Measurements from ENCODE around the gene AFF3. TPM values are rescaled to one million over a fixed set of nuclear protein-coding genes. Genes with fewer than 3 reads are reported as not detected.

AFF3 gene
- total and polyA plus RNA-seq, 4 donors: 4.2 to 90.9 (median 14.6) TPM

DNA sequence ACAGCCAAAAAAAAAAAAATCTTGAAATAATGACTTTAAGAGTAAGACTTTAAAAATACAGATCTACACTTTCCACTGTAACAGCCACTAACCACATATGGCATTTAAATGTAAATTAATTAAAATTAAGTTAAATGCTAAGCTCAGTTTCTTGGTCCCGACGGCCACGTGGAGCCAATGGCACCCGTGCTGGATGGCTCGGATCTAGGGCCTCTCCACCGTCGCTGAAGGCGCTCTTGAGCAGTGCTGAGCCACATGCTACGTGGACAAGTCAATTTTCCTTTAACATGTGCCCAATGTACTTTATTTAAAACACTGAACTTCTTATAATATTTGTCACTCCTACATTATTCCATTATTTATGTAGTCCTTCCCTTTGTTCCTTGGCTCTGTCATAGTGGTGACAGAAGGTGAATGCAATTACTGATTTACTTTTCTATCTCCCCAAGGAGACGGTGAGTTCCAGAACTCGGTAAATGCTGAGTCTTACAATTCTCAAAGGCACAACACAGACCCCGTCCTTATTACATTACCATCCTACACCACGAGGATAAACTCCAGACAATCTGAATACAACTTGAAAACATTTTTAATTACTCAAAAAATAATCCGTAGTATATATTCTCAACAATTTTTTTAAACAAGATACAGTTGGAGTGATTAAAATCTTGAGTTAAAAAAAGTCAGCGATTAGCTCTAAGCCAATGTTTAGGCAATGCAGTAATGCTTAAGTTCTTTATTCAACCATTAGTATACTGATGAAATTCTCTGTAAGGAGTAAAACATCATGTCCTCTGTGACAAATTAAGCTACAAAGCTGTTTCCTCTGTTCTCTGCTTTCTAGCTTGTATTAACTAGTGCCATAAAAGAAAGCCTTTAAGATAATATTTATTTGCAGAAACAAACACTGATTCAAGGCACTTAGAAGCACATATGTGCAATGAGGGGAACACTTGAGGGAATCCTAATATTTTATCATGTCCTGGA lies 95.1 kb downstream of the AFF3 start:
- DNase-seq (peak in 1 of 3 donors; percentile 41), ATAC-seq (ENCODE audit: insufficient read depth, low FRiP score) (no peak)
- 92% methylated on average over 15 of the region's 15 CpGs for WGBS, 2 donors
- H3K9me3 ChIP-seq (ENCODE audit: control insufficient read depth in 4 of 4, insufficient read depth in 3 of 4, low read length in 3 of 4): no peaks in the 10 kb centered on the region
- H3K4me3 ChIP-seq: no peak overlapping the region
- peaks cover 3 to 13% (median 7%) of the 10 kb centered on the region in 5 donors for H3K4me1 ChIP-seq (ENCODE audit: control insufficient read depth in 5 of 5, insufficient read depth in 5 of 5, low read length in 5 of 5)
- no peak overlapping the region for H3K9ac ChIP-seq (ENCODE audit: insufficient read depth in 1 of 2, low read length in 2 of 2)
- no peak overlapping the region for H3K27ac ChIP-seq (ENCODE audit: low read depth in 1 of 2, low read length in 1 of 2)
- TF ChIP-seq, protein P1, sequence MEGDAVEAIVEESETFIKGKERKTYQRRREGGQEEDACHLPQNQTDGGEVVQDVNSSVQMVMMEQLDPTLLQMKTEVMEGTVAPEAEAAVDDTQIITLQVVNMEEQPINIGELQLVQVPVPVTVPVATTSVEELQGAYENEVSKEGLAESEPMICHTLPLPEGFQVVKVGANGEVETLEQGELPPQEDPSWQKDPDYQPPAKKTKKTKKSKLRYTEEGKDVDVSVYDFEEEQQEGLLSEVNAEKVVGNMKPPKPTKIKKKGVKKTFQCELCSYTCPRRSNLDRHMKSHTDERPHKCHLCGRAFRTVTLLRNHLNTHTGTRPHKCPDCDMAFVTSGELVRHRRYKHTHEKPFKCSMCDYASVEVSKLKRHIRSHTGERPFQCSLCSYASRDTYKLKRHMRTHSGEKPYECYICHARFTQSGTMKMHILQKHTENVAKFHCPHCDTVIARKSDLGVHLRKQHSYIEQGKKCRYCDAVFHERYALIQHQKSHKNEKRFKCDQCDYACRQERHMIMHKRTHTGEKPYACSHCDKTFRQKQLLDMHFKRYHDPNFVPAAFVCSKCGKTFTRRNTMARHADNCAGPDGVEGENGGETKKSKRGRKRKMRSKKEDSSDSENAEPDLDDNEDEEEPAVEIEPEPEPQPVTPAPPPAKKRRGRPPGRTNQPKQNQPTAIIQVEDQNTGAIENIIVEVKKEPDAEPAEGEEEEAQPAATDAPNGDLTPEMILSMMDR (IDR thresholded peaks at IDR 0.05; ENCODE audit: control extremely low read depth, extremely low read depth): no peak
- peaks cover 0 to 6% (median 1%) of the 10 kb centered on the region in 4 donors for H3K36me3 ChIP-seq (ENCODE audit: control insufficient read depth in 4 of 4, insufficient read depth in 4 of 4, low read length in 4 of 4)
- H3K27me3 ChIP-seq (ENCODE audit: control insufficient read depth in 3 of 3, insufficient read depth in 3 of 3, low read length in 2 of 3): no peaks in the 10 kb centered on the region

DNA sequence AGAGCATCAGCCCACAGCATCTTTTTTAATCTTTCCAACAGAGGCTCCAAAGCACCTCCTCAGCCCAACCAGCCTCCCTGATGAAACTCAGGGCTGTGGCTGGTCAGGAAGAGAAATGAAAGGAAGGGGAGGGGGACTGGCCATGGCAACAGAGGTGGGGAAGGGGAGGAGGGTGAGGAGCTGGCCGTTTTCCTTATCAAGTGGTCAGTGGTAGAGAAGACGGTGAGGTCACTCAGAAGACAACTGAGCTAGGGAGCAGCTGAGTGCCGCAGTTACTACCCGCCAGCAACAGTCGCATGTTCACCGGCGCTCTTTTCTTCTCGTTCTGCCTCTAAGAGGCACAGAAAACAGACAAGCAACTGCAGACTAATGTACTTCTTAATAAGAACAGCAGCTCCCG lies 97.4 kb downstream of the AFF3 start:
- Histone ChIP-seq H3K4me3 (no peak overlapping the region), H3K4me1 (ENCODE audit: control insufficient read depth in 5 of 5, insufficient read depth in 5 of 5, low read length in 5 of 5) (peaks cover 2 to 20% (median 7%) of the 10 kb centered on the region in 5 donors), H3K27me3 (ENCODE audit: control insufficient read depth in 3 of 3, insufficient read depth in 3 of 3, low read length in 2 of 3) (no peaks in the 10 kb centered on the region), H3K27ac (ENCODE audit: low read depth in 1 of 2, low read length in 1 of 2) (no peak overlapping the region), H3K36me3 (ENCODE audit: control insufficient read depth in 4 of 4, insufficient read depth in 4 of 4, low read length in 4 of 4) (peaks cover 0 to 1% (median 0%) of the 10 kb centered on the region in 4 donors), H3K9me3 (ENCODE audit: control insufficient read depth in 4 of 4, insufficient read depth in 3 of 4, low read length in 3 of 4) (no peaks in the 10 kb centered on the region), H3K9ac (ENCODE audit: insufficient read depth in 1 of 2, low read length in 2 of 2) (no peak overlapping the region)
- TF ChIP-seq, protein P1 (IDR thresholded peaks at IDR 0.05; ENCODE audit: control extremely low read depth, extremely low read depth): no peak
- ATAC-seq (ENCODE audit: insufficient read depth, low FRiP score): no peak
- no peak for DNase-seq
- WGBS, 2 donors: 88 to 91% methylated on average over 9 of the region's 9 CpGs

DNA sequence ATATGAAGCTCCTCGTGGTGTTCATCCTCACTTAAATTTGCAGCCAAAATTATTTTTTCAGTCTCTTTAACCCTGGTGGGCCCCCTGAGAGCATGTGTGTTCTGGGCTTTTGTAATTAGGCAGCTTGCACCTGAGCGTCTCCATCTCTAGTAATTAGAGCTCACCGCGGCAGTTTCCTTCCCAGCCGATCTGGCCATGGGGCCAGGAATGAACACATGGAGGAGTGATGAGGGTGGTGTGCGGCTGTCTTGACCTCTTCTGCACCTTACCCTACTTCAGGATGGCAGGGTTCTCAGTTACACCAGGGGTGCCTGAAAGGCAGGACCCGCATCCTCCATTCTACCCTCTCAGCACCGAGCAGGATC lies 98.5 kb downstream of the AFF3 start:
- Histone ChIP-seq H3K9ac (ENCODE audit: insufficient read depth in 1 of 2, low read length in 2 of 2) (no peak overlapping the region), H3K27me3 (ENCODE audit: control insufficient read depth in 3 of 3, insufficient read depth in 3 of 3, low read length in 2 of 3) (no peaks in the 10 kb centered on the region), H3K4me3 (no peak overlapping the region), H3K9me3 (ENCODE audit: control insufficient read depth in 4 of 4, insufficient read depth in 3 of 4, low read length in 3 of 4) (no peaks in the 10 kb centered on the region), H3K27ac (ENCODE audit: low read depth in 1 of 2, low read length in 1 of 2) (no peak overlapping the region), H3K4me1 (ENCODE audit: control insufficient read depth in 5 of 5, insufficient read depth in 5 of 5, low read length in 5 of 5) (peaks cover 2 to 20% (median 7%) of the 10 kb centered on the region in 5 donors), H3K36me3 (ENCODE audit: control insufficient read depth in 4 of 4, insufficient read depth in 4 of 4, low read length in 4 of 4) (peaks cover 0 to 1% (median 0%) of the 10 kb centered on the region in 4 donors)
- no peak for ATAC-seq (ENCODE audit: insufficient read depth, low FRiP score)
- WGBS, 2 donors: 93 to 95% methylated on average over 8 of the region's 8 CpGs
- TF ChIP-seq, protein P1 (IDR thresholded peaks at IDR 0.05; ENCODE audit: control extremely low read depth, extremely low read depth): no peak
- DNase-seq: no peak

Measured in lung (tissue), 12 donors.